Duodenal mucosa (tissue), 2 donors: ENCODE measurements around the gene NFILZ.

Experiments
- H3K27ac ChIP-seq: one replicate; pipeline ENCODE4 v1.7.0; 2013; ENCODE audit warnings: low read depth, low read length
- H3K27me3 ChIP-seq, 2 donors: one replicate each; pipeline ENCODE4 v1.7.0; 2013; ENCODE audit warnings: low read length in 2 of 2, control low read depth in 1 of 2; ENCODE audit not compliant: insufficient read depth in 2 of 2, control insufficient read depth in 1 of 2
- H3K36me3 ChIP-seq, 2 donors: one replicate each; pipeline ENCODE4 v1.7.0; 2013; ENCODE audit warnings: low read length in 2 of 2, control low read depth in 1 of 2; ENCODE audit not compliant: insufficient read depth in 2 of 2, control insufficient read depth in 1 of 2
- H3K4me1 ChIP-seq, 2 donors: one replicate each; pipeline ENCODE4 v1.7.0; 2013; ENCODE audit warnings: low read length in 2 of 2, control low read depth in 1 of 2; ENCODE audit not compliant: insufficient read depth in 2 of 2, control insufficient read depth in 1 of 2
- H3K4me3 ChIP-seq, 2 donors: one replicate each; pipeline ENCODE4 v1.7.0; 2013; ENCODE audit warnings: low read length in 2 of 2, low read depth in 1 of 2
- H3K9ac ChIP-seq, 2 donors: one replicate each; pipeline ENCODE4 v1.7.0; 2013; ENCODE audit warnings: low read length in 2 of 2, low read depth in 1 of 2
- H3K9me3 ChIP-seq, 2 donors: one replicate each; pipeline ENCODE4 v1.7.0; 2013; ENCODE audit warnings: low read length in 2 of 2, control low read depth in 1 of 2; ENCODE audit not compliant: control insufficient read depth in 1 of 2

The NFILZ gene

GRCh38 chr19:8641221-8641907 is 10.9 kb downstream of the NFILZ start:
- no peak overlapping the region for H3K27ac ChIP-seq
- H3K9me3 ChIP-seq, result peaks cover 4 to 6% of the 10 kb centered on the region in 2 donors
- peaks cover 13 to 16% of the 10 kb centered on the region in 2 donors for H3K4me1 ChIP-seq
- H3K9ac ChIP-seq, result no peak overlapping the region
- no peaks in the 10 kb centered on the region for H3K27me3 ChIP-seq
- H3K4me3 ChIP-seq, result no peak overlapping the region
- H3K36me3 ChIP-seq, result no peaks in the 10 kb centered on the region

GRCh38 chr19:8641908-8642547 is 11.6 kb downstream of the NFILZ start:
- no peak overlapping the region for H3K9ac ChIP-seq
- no peak overlapping the region for H3K27ac ChIP-seq
- peaks cover 13 to 16% of the 10 kb centered on the region in 2 donors for H3K4me1 ChIP-seq
- H3K9me3 ChIP-seq, result peaks cover 4 to 6% of the 10 kb centered on the region in 2 donors
- H3K4me3 ChIP-seq, result no peak overlapping the region
- H3K36me3 ChIP-seq, result no peaks in the 10 kb centered on the region
- no peaks in the 10 kb centered on the region for H3K27me3 ChIP-seq

DNA sequence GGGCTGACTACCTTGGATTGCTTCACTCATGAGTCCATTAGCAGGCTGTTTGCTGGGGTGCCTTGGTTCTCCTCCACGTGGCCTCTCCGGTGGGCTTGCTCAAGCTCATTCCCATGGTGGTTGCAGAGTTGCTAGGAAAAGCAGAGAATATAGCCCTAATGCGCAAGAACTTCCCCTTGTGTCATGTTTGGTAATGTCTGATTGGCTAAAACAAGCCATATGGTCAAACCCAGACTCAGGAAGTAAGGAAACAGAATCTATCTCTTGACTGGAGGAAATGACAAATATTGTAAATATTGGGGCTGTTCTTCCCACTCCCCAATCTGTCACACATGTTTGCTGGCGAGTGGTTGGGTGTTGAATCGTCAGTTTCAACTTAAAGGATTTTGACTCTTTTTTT is 12.1 kb downstream of the NFILZ start:
- peaks cover 4 to 6% of the 10 kb centered on the region in 2 donors for H3K9me3 ChIP-seq
- H3K27me3 ChIP-seq, result no peaks in the 10 kb centered on the region
- H3K9ac ChIP-seq, result no peak overlapping the region
- peaks cover 13 to 16% of the 10 kb centered on the region in 2 donors for H3K4me1 ChIP-seq
- no peak overlapping the region for H3K4me3 ChIP-seq
- H3K27ac ChIP-seq, result no peak overlapping the region
- no peaks in the 10 kb centered on the region for H3K36me3 ChIP-seq

- H3K4me1 ChIP-seq, result peaks cover 7 to 16% of the 10 kb centered on the region in 2 donors
- H3K27ac ChIP-seq, result no peak overlapping the region
- H3K9ac ChIP-seq, result no peak overlapping the region
- no peaks in the 10 kb centered on the region for H3K27me3 ChIP-seq
- no peaks in the 10 kb centered on the region for H3K36me3 ChIP-seq
- no peak overlapping the region for H3K4me3 ChIP-seq
- H3K9me3 ChIP-seq, result peaks cover 4 to 6% of the 10 kb centered on the region in 2 donors
Observed at GRCh38 chr19:8643860-8644653, 13.6 kb downstream of the NFILZ start.

DNA sequence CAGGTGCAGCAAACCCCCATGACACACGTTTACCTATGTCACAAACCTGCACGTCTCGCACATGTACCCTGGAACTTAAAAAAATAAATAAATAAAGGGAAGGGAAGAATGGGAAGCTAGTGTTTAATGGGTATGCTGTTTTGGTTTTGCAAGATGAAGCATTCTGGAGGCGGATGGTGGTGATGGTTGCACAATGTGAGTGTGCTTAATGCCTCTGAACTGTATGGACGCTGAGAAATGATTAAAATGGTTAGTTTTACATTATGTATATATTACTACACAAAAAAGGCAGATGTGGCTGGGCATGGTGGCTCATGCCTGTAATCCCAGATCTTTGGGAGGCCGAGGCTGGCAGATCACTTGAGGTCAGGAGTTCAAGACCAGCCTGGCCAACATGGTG is 17.8 kb downstream of the NFILZ start:
- no peaks in the 10 kb centered on the region for H3K9me3 ChIP-seq
- H3K9ac ChIP-seq, result no peak overlapping the region
- no peaks in the 10 kb centered on the region for H3K4me1 ChIP-seq
- H3K27ac ChIP-seq, result no peak overlapping the region
- H3K27me3 ChIP-seq, result no peaks in the 10 kb centered on the region
- H3K4me3 ChIP-seq, result no peak overlapping the region
- no peaks in the 10 kb centered on the region for H3K36me3 ChIP-seq

DNA sequence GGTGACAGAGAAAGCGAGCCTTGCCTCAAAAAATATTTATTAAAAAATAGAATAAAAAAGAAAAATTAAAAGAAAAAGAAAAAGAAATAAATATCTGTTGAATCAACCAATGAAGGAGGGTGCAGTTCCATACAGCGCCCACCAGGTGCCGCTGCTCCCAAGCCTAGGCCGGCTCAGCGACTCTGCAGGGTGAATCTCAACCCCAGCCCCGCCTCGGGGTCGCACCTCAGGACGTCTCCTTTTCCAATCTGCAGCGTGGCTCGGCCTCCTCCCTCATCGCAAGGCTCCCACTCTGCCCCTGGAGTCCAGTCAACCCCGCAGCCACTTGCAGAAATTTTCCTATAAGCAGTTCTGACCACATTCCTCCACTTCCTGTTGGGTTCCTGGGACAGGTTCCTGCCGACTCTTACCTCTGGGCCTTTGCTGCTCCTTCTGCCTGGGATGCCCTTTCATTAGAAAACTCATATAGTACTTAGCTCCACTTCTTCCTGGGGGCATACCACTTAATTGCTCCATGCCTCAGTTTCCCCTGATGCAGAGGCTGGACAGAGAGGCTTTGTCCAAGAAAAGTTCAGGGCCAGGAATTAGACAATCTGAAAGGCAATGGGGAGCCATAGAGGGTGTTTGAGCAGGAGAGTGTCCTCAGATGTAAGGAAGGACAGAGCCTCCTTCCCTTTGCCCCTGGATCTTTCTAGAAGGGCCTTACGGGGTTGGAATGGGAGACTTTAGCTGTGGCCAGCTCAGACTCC is 24.3 kb downstream of the NFILZ start:
- H3K27ac ChIP-seq, result no peak overlapping the region
- no peaks in the 10 kb centered on the region for H3K4me1 ChIP-seq
- peaks cover 0 to 3% of the 10 kb centered on the region in 2 donors for H3K27me3 ChIP-seq
- H3K4me3 ChIP-seq, result peak overlapping the region; percentile 5 to 48
- H3K9ac ChIP-seq, result peak overlapping the region in 1 of 2 donors; percentile 4
- H3K9me3 ChIP-seq, result no peaks in the 10 kb centered on the region
- no peaks in the 10 kb centered on the region for H3K36me3 ChIP-seq

GRCh38 chr19:8655340-8655709 is 24.9 kb downstream of the NFILZ start:
- Histone ChIP-seq H3K9ac (no peak overlapping the region), H3K4me1 (no peaks in the 10 kb centered on the region), H3K4me3 (no peak overlapping the region), H3K27ac (no peak overlapping the region), H3K27me3 (peaks cover 0 to 3% of the 10 kb centered on the region in 2 donors), H3K36me3 (no peaks in the 10 kb centered on the region), H3K9me3 (no peaks in the 10 kb centered on the region)

GRCh38 chr19:8657869-8658268 is 27.4 kb downstream of the NFILZ start:
- peaks cover 0 to 3% of the 10 kb centered on the region in 2 donors for H3K27me3 ChIP-seq
- no peak overlapping the region for H3K27ac ChIP-seq
- H3K4me1 ChIP-seq, result no peaks in the 10 kb centered on the region
- no peak overlapping the region for H3K4me3 ChIP-seq
- no peak overlapping the region for H3K9ac ChIP-seq
- no peaks in the 10 kb centered on the region for H3K36me3 ChIP-seq
- no peaks in the 10 kb centered on the region for H3K9me3 ChIP-seq

DNA sequence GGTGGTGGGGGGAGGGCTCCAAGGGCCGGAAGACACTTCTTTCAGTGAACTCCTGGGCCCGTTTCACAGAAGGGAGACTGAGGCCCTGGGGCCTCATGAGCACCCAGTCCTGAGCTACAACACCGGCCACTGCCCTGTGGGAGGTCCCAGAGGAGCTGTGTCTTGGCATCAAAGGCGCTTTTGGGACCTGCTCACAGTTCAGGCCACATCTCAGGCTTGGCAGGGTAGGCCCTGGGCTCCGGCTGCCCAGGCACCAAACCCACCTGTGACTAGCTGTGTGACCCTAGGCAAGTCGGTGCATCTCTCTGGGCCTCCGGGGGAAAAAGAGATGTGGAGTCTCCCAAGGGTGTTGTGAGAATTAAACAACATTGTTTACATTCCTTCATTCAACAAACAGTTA is 29.5 kb downstream of the NFILZ start:
- H3K36me3 ChIP-seq, result no peaks in the 10 kb centered on the region
- H3K9ac ChIP-seq, result no peak overlapping the region
- no peaks in the 10 kb centered on the region for H3K4me1 ChIP-seq
- H3K27ac ChIP-seq, result no peak overlapping the region
- H3K9me3 ChIP-seq, result no peaks in the 10 kb centered on the region
- H3K27me3 ChIP-seq, result peaks cover 0 to 3% of the 10 kb centered on the region in 2 donors
- no peak overlapping the region for H3K4me3 ChIP-seq
